Body of pancreas (tissue), 4 donors: Measurements from ENCODE around the gene RFXAP.

Source experiments
- CTCF ChIP-seq, 7 experiments: fragments of 450-650 bp in 4 of 7; fragments of 200-600 bp in 3 of 7; sonication (generic) in 3 of 7; IDR thresholded peaks; one replicate each; pipeline ENCODE4 v1.5.1; 2016 to 2019; ENCODE audit warnings: antibody characterized with exemption in 7 of 7
- POLR2A ChIP-seq, 3 donors: fragments of 450-650 bp; IDR thresholded peaks; one replicate each; pipeline ENCODE4 v1.6.1; 2016; ENCODE audit warnings: antibody characterized with exemption in 3 of 3, mild to moderate bottlenecking in 2 of 3

GRCh38 chr13:36848199-36848982 is 29.4 kb downstream of the RFXAP start:
- TF ChIP-seq CTCF (IDR thresholded peaks at IDR 0.05), result no peak
- no peak for TF ChIP-seq POLR2A (IDR thresholded peaks at IDR 0.05)
